HG02763 (cell line): Measurements from ENCODE around the gene OBSCN.
"Not testable (repeated sequence)": the region's sequence is repeated elsewhere in the genome, so short reads cannot be mapped to it uniquely, and the experiment has no call there.

Experiments
- ATAC-seq: cut with Tn5 transposase; IDR thresholded peaks from one replicate; pipeline ENCODE4 v1.9.1; 2021; ENCODE audit warnings: mild to moderate bottlenecking, moderate library complexity; ENCODE audit not compliant: unreplicated experiment

OBSCN gene

GRCh38 chr1:228169345-228169744 lies 38.5 kb upstream of the OBSCN start:
- no peak for ATAC-seq

GRCh38 chr1:228170666-228171065 lies 37.2 kb upstream of the OBSCN start:
- ATAC-seq, result no peak

- ATAC-seq, result no peak
Measured at GRCh38 chr1:228171221-228171891, 36.5 kb upstream of the OBSCN start.

- no peak for ATAC-seq
Measured at GRCh38 chr1:228172591-228173527, 35.0 kb upstream of the OBSCN start.

GRCh38 chr1:228173528-228174481 lies 34.0 kb upstream of the OBSCN start:
- ATAC-seq, result not testable (repeated sequence)

GRCh38 chr1:228174482-228175315 lies 33.1 kb upstream of the OBSCN start:
- no peak for ATAC-seq

GRCh38 chr1:228175316-228176023 lies 32.4 kb upstream of the OBSCN start:
- no peak for ATAC-seq

GRCh38 chr1:228176024-228176395 lies 31.8 kb upstream of the OBSCN start:
- ATAC-seq, result no peak

- ATAC-seq, result no peak
Measured at GRCh38 chr1:228176461-228177182, 31.2 kb upstream of the OBSCN start.

- no peak for ATAC-seq
Measured at GRCh38 chr1:228177183-228177475, 30.7 kb upstream of the OBSCN start.

- no peak for ATAC-seq
Measured at GRCh38 chr1:228177721-228178710, 29.8 kb upstream of the OBSCN start.

GRCh38 chr1:228178737-228179684 lies 28.8 kb upstream of the OBSCN start:
- no peak for ATAC-seq

GRCh38 chr1:228180271-228180958 lies 27.4 kb upstream of the OBSCN start:
- ATAC-seq, result no peak

GRCh38 chr1:228180959-228181644 lies 26.7 kb upstream of the OBSCN start:
- ATAC-seq, result no peak

- ATAC-seq, result no peak
Measured at GRCh38 chr1:228181645-228182034, 26.2 kb upstream of the OBSCN start.
